ENCODE results near the gene CAMK2A.

DNA sequence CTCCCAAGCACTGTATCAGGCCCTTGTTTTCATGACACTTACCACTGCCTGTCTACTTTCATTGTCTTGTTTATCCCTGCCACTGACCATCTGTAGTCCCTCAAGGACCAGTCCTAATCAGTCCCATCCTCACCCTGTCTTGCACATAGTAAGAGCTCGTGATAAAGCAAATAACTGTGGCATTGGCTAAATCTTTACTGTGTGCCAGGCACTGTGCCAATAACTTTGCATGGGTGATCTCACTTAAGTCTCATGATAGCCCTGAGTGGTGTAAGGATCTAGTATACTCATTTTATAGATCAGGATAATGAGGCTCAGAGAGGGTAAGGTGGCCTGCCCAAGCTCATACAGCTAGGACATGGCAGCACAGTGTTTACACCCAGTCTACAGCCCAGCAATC lies 117.4 kb downstream of the CAMK2A start:
- TF ChIP-seq CTCF (IDR thresholded peaks at IDR 0.05 in 4 of 5, conservative IDR thresholded peaks at IDR 0.05 in 1 of 5) (no peak), POLR2A (IDR thresholded peaks at IDR 0.05) (no peak)

Measured in gastrocnemius medialis (tissue), 4 donors.